Mucosa of rectum (tissue), 2 donors: ENCODE results near the gene TESMIN.

Source experiments
- H3K27ac ChIP-seq, 2 donors: one replicate each; pipeline ENCODE4 v1.7.0; 2013; ENCODE audit warnings: inconsistent platforms in 2 of 2, low read depth in 2 of 2, low read length in 2 of 2
- H3K27me3 ChIP-seq, 2 donors: one replicate each; pipeline ENCODE4 v1.7.0; 2013; ENCODE audit warnings: low read length in 2 of 2; ENCODE audit not compliant: control insufficient read depth in 2 of 2, insufficient read depth in 2 of 2
- H3K36me3 ChIP-seq, 2 donors: one replicate each; pipeline ENCODE4 v1.7.0; 2013; ENCODE audit warnings: low read length in 2 of 2; ENCODE audit not compliant: control insufficient read depth in 2 of 2, insufficient read depth in 2 of 2
- H3K4me1 ChIP-seq, 2 donors: one replicate each; pipeline ENCODE4 v1.7.0; 2013; ENCODE audit warnings: low read length in 2 of 2, mild to moderate bottlenecking in 1 of 2; ENCODE audit not compliant: control insufficient read depth in 2 of 2, insufficient read depth in 2 of 2
- H3K4me3 ChIP-seq, 2 donors: one replicate each; pipeline ENCODE4 v1.7.0; 2013; ENCODE audit warnings: low read length in 2 of 2
- H3K9ac ChIP-seq, 2 donors: one replicate each; pipeline ENCODE4 v1.7.0; 2013; ENCODE audit warnings: low read length in 2 of 2, low read depth in 1 of 2, mild to moderate bottlenecking in 1 of 2
- H3K9me3 ChIP-seq, 2 donors: one replicate each; pipeline ENCODE4 v1.7.0; 2013; ENCODE audit warnings: low read length in 2 of 2; ENCODE audit not compliant: control insufficient read depth in 2 of 2
- donor health status: healthy.
- donor health status: Normal muscosa, but diverticular disease.

TESMIN gene

DNA sequence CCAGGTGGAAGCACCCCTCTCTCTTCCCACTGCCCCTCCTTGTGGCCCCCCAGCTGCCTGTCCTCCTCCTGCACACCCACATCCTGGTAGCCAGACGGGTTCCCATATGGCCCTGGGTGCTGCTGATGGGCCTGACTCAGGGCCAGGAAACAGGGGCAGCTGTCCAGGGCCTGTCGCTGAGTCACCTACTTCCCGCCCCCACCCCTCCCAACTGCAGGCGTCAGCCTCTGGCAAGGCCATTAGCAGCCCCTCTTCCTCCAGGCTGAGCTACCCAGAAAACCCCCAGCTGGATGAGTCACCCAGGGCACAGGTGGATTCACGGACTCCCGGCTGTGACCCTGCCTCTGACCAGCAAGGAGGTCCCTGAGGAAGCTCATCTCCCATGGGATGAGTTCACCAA is 73.9 kb downstream of the TESMIN start:
- Histone ChIP-seq H3K4me3 (no peak overlapping the region), H3K9me3 (no peaks in the 10 kb centered on the region), H3K9ac (no peak overlapping the region), H3K27ac (no peak overlapping the region), H3K27me3 (peaks cover 0 to 3% of the 10 kb centered on the region in 2 donors), H3K4me1 (no peaks in the 10 kb centered on the region), H3K36me3 (no peaks in the 10 kb centered on the region)

DNA sequence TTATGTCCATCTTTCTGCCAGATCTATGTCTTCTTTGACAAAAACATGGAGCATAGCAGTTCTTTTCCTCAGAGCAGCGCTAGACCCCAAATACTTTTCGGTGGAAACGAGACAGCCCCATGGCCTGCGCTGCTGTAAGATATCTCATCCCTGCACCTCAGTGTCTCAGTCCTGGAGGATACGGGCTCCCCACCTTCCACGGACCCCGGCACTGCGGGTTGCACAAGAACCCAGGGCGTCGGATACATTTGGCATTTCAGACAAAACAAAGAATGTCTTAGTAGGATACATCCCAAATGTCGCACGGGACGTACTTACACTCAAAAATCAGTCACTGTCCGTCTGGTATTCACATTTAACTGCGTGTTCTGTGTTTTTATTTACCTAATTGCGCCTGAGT is 76.9 kb downstream of the TESMIN start:
- no peaks in the 10 kb centered on the region for H3K36me3 ChIP-seq
- peaks cover 0 to 3% of the 10 kb centered on the region in 2 donors for H3K27me3 ChIP-seq
- no peak overlapping the region for H3K9ac ChIP-seq
- no peaks in the 10 kb centered on the region for H3K4me1 ChIP-seq
- H3K9me3 ChIP-seq, result no peaks in the 10 kb centered on the region
- no peak overlapping the region for H3K4me3 ChIP-seq
- H3K27ac ChIP-seq, result no peak overlapping the region

DNA sequence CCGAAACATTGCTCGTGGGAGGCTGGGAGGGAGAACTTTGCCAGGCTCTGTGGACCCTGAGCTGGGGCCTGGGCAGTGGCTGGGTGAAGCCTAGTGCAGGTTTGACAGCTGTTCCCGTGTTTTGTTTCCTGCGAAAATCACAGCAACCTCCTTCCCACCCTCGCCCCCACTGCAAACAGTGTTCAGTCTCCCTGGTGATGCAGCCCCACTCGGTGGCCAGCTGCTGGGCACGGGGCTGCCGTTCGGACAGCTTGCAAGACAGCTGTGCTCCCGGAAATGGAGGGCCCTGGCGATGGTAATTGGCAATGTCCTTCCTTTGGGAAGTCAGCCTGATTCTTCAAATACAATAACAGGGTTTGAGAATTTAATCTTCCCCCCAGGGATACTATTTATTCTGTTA is 77.3 kb downstream of the TESMIN start:
- Histone ChIP-seq H3K27ac (no peak overlapping the region), H3K9me3 (no peaks in the 10 kb centered on the region), H3K4me3 (no peak overlapping the region), H3K36me3 (no peaks in the 10 kb centered on the region), H3K27me3 (peaks cover 0 to 3% of the 10 kb centered on the region in 2 donors), H3K9ac (no peak overlapping the region), H3K4me1 (no peaks in the 10 kb centered on the region)

DNA sequence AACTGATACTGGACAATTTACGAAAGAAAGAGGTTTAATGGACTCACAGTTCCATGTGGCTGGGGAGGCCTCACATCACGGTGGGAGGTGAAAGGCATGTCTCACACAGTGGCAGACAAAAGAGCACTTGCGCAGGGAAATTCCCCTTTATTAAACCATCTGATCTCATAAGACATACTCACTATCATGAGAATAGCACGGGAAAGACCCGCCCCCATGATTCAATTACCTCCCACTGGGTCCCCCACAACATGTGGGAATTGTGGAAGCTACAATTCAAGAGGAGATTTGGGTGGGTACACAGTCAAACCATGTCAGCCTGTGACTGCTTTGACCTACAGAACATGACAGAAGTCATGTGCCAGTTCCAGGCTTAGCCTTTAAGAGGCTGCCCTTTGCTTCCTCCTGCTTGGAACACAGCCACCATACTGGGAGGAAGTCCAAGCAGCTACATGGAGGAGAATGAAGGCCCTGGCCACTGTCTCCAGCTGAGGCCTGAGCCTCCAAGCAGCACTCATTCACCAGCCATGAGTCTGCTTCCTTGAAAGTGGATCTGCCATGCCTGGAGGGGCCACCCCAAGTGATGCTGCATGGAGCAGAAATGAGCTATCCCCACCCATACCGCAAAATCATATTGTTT is 77.9 kb downstream of the TESMIN start:
- Histone ChIP-seq H3K27ac (no peak overlapping the region), H3K9me3 (no peaks in the 10 kb centered on the region), H3K27me3 (peaks cover 0 to 3% of the 10 kb centered on the region in 2 donors), H3K4me3 (no peak overlapping the region), H3K9ac (no peak overlapping the region), H3K4me1 (no peaks in the 10 kb centered on the region), H3K36me3 (no peaks in the 10 kb centered on the region)

DNA sequence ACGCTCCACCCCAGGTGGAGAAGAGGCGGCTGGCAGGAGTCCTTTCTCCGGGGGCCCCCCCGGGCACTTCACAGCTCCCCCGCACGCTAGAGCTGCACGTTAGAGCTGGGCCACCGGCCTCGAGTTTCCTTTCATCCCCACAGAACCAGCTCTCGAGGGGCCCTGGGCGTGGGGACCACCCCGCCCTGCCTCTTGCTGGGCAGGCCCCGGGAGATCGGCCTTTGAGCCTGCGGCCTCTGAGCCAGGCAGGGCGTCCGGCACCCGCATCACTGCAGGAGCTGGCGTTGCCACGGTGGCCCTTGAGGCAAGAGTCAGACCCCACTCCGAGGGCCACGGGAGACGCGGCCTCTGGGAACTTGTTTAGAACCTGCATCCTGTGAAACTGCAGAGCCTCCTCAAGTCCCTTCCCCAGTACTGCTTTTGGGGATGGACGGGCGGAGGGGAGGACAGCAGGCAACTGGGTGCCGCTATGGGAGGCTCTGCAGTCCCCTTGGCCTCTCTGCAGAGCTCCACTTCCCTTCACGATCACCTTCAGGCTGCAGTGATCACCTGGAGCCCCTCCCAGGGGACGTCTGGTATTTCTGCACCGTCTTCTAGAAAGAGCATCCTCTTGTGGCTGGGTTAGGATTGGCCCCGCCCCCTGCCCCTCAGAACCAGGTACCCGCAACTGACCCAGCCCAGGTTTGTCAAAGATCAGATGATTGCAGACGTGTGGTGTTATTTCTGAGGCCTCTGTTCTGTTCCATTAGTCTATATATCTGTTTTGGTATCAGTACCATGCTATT is 80.9 kb downstream of the TESMIN start:
- Histone ChIP-seq H3K4me3 (no peak overlapping the region), H3K27me3 (peaks cover 0 to 2% of the 10 kb centered on the region in 2 donors), H3K9me3 (no peaks in the 10 kb centered on the region), H3K4me1 (no peaks in the 10 kb centered on the region), H3K27ac (no peak overlapping the region), H3K36me3 (no peaks in the 10 kb centered on the region), H3K9ac (no peak overlapping the region)

DNA sequence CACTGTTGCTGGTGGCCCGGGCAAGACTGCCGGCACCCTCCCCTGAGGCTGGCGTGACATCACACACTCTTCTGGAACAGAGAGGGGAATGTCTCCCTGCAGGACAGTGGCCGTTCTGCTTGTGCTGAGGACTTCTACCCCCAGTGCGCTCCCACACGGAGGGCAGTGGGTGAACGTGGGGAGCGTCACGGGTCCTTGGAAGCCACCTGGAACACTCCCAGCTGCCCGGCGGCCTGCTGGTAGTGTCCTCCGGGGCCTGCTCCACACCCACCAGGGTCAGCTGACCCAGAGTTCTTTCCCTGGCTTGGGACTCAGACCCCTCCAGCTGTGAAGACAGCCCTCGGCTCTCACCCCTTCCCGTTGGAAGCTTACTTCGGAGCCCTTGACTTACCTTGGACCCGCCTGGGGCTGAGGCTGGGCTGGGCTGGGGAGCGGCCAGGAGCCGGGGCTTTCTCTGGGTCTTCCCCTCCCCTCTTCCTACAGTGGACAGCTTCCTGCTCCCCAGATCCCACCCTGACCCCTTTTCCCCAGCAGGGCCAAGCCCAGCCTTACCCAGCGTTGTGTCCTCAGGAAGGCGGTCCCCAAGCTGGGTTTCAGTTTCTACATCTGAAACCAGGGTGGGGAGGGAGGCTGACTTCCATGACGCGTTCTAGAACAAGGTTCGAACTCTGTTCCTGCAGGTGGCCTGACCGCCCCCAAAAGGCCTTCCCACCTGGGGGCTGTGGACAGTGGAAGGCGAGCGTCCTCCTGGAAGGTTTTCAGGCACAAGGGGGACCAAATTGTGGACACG is 81.8 kb downstream of the TESMIN start:
- Histone ChIP-seq H3K9ac (no peak overlapping the region), H3K27ac (no peak overlapping the region), H3K36me3 (no peaks in the 10 kb centered on the region), H3K4me1 (no peaks in the 10 kb centered on the region), H3K27me3 (peaks cover 0 to 2% of the 10 kb centered on the region in 2 donors), H3K4me3 (no peak overlapping the region), H3K9me3 (no peaks in the 10 kb centered on the region)

DNA sequence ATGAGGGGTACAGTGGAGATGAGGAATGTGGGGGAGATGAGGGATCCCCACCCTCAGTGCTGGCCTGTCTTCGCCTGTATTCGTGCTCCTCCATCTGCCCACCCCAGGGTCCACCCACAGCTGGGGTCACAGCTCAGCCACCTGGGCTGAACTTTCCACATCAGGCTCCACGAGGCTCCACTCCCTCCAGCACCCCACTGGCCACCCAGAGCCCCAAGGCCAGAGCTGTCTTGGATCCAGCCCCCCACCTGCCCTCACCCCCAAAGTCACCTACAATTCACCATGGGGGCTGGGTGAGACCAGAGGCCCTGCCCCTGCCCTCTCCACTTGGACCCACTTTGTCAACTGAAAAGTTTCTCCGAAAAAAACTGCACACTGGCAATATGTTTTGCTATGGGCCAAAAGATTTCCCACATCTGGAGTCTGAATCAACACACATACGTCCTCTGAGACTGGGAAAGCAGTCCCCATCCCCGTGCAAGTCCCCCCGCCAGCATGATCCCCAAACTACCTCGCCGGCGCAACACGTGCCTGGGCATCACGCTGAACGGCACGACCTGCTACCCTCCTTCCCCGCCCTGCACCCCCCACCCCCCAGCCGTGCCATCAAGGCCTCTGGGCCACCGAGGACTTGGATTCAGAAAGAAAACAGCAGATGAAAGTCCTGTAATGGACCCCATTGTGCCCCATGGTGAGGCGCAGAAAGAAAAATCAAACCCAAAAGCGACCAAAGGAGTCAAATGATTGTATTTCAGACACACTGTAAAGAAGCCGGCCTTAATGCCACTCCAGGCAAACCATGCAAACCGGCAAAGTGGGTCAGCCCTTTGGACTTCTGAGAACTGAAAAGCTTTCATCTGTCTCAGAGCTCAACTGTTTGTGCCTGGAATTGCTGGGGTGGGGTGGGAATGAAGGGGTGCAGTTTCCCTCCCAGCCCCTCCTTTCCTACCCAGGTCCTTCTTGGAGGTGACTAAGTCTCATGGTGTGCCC is 83.5 kb downstream of the TESMIN start:
- Histone ChIP-seq H3K9me3 (no peaks in the 10 kb centered on the region), H3K4me1 (no peaks in the 10 kb centered on the region), H3K36me3 (no peaks in the 10 kb centered on the region), H3K9ac (no peak overlapping the region), H3K27ac (no peak overlapping the region), H3K4me3 (no peak overlapping the region), H3K27me3 (peaks cover 0 to 2% of the 10 kb centered on the region in 2 donors)

DNA sequence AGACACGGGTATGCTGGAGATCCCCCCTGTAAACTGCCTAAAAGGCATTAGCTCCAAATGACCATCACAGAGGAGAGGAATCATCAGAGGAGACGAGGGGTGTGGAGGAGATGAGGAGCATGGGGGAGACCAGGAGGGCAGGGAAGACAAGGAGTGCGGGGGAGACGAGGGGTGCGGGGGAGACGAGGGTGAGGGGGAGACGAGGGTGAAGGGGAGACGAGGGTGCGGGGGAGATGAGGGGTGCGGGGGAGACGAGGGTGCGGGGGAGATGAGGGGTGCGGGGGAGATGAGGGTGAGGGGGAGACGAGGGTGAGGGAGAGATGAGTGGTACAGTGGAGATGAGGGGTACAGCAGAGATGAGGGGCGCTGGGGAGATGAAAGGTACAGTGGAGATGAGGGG is 84.5 kb downstream of the TESMIN start:
- Histone ChIP-seq H3K9me3 (no peaks in the 10 kb centered on the region), H3K4me1 (no peaks in the 10 kb centered on the region), H3K27ac (no peak overlapping the region), H3K9ac (no peak overlapping the region), H3K4me3 (no peak overlapping the region), H3K27me3 (peaks cover 0 to 2% of the 10 kb centered on the region in 2 donors), H3K36me3 (no peaks in the 10 kb centered on the region)

DNA sequence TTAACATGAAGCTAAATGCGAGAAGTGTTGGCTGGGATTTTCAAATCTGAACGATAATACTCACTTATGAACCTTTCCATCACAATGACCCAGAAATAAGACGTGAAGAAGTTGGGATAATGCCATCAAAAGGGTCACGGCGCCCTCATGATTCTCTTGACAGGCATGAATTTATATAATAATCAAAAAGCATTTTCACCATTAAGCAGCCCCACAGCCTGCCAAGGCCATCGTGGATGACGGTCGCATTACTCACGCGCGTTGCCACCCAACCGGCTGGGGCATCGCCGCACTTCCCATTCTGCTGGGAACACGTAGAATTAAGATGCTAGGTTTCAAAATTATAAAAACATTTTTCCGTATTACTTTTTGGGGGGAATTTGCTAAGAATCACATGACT is 85.9 kb downstream of the TESMIN start:
- Histone ChIP-seq H3K9ac (no peak overlapping the region), H3K4me3 (no peak overlapping the region), H3K27ac (no peak overlapping the region), H3K9me3 (no peaks in the 10 kb centered on the region), H3K36me3 (no peaks in the 10 kb centered on the region), H3K4me1 (no peaks in the 10 kb centered on the region), H3K27me3 (peaks cover 0 to 2% of the 10 kb centered on the region in 2 donors)
